ENCODE data around the gene DENND6B.

The DENND6B gene

DNA sequence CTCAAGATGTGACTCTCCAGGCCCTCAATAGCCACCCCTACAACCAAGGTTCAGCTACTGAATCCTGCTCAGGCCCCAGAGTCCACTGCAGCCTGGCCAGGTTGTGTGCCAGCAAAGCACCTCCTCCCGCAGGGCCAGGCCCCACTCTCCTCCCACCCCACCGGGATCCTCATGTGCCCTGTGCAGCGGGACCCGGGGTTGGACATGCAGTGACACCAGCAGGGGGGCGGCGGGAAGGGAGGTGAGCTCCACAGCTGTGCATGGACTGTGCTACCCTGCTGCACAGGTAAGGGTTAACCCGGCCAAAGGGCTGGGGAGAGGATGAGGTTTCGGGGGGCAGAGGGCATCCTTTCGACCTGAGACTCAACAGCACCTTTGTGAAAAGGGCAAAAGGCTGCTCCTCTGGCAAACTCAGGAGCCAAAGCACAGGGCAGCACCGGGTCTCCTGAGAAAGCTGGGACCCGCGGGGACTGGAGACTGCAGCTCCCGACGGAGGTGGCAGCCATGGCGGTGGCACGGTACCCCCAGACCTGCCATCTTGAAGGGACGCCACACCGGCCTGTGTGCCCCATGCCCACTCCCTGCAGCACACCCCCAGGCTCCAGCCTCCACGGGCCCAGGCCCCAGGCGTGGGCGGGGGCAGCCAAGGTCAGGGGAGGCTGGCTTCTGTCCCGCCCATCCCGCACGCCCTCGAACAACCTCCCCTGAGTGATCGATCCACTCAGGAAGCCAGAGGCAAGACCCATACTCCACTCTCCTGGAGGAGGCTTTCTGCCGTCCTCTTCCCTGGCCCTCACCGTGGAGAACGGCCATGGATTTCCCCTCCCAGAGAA is 29.9 kb downstream of the DENND6B start:
- no peak for ATAC-seq
- TF ChIP-seq RARB (CRISPR knock-in tag; IDR thresholded peaks at IDR 0.05) = no peak

DNA sequence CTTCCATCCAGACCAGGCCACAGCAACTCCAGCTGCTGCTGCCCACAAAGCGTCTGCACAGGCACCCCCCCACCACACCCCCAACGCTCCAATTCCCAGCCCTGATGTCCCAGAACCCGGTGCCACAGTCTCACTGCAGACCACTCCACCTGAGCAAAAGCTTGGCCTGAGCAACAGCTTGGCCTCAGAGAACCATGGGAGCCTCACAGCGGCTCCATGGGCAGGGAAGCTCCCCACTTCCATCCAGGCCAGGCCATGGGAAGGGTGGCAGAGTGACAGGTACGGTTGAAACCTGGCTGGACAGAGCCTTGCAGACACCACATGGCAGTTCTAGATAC is 32.5 kb downstream of the DENND6B start:
- ATAC-seq = peak; percentile 5; the same call in 2 of the 3 replicates
- no peak for TF ChIP-seq PPARA (CRISPR knock-in tag; IDR thresholded peaks at IDR 0.05; ENCODE audit: borderline replicate concordance)
- no peak for TF ChIP-seq ESRRG (CRISPR knock-in tag; IDR thresholded peaks at IDR 0.05)
- TF ChIP-seq ZC3H10 (CRISPR knock-in tag; IDR thresholded peaks at IDR 0.05) = no peak
- no peak for TF ChIP-seq ZNF565 (CRISPR knock-in tag; conservative IDR thresholded peaks at IDR 0.05; ENCODE audit: low read depth)
- TF ChIP-seq SNAI2 (CRISPR knock-in tag; IDR thresholded peaks at IDR 0.05) = no peak
- TF ChIP-seq ZFP30 (CRISPR knock-in tag; IDR thresholded peaks at IDR 0.05) = no peak
- TF ChIP-seq ZNF8 (CRISPR knock-in tag; IDR thresholded peaks at IDR 0.05) = no peak
- TF ChIP-seq, protein P1, sequence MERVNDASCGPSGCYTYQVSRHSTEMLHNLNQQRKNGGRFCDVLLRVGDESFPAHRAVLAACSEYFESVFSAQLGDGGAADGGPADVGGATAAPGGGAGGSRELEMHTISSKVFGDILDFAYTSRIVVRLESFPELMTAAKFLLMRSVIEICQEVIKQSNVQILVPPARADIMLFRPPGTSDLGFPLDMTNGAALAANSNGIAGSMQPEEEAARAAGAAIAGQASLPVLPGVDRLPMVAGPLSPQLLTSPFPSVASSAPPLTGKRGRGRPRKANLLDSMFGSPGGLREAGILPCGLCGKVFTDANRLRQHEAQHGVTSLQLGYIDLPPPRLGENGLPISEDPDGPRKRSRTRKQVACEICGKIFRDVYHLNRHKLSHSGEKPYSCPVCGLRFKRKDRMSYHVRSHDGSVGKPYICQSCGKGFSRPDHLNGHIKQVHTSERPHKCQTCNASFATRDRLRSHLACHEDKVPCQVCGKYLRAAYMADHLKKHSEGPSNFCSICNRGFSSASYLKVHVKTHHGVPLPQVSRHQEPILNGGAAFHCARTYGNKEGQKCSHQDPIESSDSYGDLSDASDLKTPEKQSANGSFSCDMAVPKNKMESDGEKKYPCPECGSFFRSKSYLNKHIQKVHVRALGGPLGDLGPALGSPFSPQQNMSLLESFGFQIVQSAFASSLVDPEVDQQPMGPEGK (CRISPR knock-in tag; IDR thresholded peaks at IDR 0.05; ENCODE audit: borderline replicate concordance) = no peak
- TF ChIP-seq RARB (CRISPR knock-in tag; IDR thresholded peaks at IDR 0.05) = no peak
- TF ChIP-seq ISL1 (CRISPR knock-in tag; IDR thresholded peaks at IDR 0.05) = no peak
- no peak for TF ChIP-seq TOX (CRISPR knock-in tag; IDR thresholded peaks at IDR 0.05; ENCODE audit: borderline replicate concordance)
- TF ChIP-seq, protein P2, sequence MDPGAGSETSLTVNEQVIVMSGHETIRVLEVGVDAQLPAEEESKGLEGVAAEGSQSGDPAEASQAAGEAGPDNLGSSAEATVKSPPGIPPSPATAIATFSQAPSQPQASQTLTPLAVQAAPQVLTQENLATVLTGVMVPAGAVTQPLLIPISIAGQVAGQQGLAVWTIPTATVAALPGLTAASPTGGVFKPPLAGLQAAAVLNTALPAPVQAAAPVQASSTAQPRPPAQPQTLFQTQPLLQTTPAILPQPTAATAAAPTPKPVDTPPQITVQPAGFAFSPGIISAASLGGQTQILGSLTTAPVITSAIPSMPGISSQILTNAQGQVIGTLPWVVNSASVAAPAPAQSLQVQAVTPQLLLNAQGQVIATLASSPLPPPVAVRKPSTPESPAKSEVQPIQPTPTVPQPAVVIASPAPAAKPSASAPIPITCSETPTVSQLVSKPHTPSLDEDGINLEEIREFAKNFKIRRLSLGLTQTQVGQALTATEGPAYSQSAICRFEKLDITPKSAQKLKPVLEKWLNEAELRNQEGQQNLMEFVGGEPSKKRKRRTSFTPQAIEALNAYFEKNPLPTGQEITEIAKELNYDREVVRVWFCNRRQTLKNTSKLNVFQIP (CRISPR knock-in tag; IDR thresholded peaks at IDR 0.05; ENCODE audit: borderline replicate concordance, low read depth) = no peak
- TF ChIP-seq CSDC2 (CRISPR knock-in tag; IDR thresholded peaks at IDR 0.05) = no peak
- TF ChIP-seq, protein P3, sequence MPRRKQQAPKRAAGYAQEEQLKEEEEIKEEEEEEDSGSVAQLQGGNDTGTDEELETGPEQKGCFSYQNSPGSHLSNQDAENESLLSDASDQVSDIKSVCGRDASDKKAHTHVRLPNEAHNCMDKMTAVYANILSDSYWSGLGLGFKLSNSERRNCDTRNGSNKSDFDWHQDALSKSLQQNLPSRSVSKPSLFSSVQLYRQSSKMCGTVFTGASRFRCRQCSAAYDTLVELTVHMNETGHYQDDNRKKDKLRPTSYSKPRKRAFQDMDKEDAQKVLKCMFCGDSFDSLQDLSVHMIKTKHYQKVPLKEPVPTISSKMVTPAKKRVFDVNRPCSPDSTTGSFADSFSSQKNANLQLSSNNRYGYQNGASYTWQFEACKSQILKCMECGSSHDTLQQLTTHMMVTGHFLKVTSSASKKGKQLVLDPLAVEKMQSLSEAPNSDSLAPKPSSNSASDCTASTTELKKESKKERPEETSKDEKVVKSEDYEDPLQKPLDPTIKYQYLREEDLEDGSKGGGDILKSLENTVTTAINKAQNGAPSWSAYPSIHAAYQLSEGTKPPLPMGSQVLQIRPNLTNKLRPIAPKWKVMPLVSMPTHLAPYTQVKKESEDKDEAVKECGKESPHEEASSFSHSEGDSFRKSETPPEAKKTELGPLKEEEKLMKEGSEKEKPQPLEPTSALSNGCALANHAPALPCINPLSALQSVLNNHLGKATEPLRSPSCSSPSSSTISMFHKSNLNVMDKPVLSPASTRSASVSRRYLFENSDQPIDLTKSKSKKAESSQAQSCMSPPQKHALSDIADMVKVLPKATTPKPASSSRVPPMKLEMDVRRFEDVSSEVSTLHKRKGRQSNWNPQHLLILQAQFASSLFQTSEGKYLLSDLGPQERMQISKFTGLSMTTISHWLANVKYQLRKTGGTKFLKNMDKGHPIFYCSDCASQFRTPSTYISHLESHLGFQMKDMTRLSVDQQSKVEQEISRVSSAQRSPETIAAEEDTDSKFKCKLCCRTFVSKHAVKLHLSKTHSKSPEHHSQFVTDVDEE (CRISPR knock-in tag; IDR thresholded peaks at IDR 0.05) = no peak
- no peak for TF ChIP-seq ZFP3 (CRISPR knock-in tag; IDR thresholded peaks at IDR 0.05)
- no peak for TF ChIP-seq BACH2 (CRISPR knock-in tag; IDR thresholded peaks at IDR 0.05; ENCODE audit: borderline replicate concordance)
- TF ChIP-seq ARNTL (CRISPR knock-in tag; IDR thresholded peaks at IDR 0.05; ENCODE audit: borderline replicate concordance, low read depth) = no peak
- TF ChIP-seq TCF4 (CRISPR knock-in tag; IDR thresholded peaks at IDR 0.05; ENCODE audit: borderline replicate concordance) = no peak

DNA sequence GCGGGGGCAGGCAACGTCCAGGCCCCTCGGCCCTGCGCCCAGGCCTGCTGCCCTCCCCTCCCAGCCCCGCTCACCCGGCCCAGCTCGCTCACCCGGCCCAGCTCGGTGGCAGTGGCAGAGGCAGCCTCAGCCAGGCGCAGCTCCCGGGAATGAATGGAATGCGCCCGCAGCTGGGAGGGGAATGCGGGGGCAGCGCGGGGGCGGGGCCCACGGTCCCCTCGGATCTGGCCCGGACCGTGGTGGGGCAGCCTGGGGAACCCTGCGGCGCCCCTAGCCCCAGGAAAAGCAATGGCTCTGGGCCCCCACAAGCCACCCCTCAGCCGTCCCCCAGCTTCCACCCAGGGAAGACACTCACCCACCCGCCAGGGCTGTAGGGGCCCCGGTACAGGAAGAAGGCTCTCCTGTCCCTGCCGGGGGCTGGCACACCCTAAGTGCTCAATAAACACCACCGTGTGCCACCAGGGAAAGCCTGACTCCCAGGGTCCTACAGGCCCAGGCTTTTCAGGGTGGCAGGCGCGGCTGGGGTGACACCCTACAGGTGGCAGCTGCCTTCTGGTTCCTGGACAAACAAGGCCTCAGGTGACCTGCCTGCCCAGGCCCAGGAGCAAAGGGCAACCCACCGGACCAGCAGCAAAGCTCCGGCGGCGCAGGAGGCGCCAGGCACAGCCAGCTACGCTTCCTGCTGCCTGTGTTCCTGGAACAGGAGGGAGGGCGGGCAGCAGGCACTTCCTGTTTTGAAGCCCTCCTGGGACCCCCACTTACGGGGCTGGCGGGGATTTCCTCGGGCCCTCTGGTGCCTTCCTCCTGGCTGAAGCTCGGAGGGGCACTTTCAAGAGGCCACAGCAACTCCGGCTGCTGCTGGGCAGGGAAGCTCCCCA is 33.1 kb downstream of the DENND6B start:
- ATAC-seq = peak; percentile 92
- no peak for TF ChIP-seq TOX (CRISPR knock-in tag; IDR thresholded peaks at IDR 0.05; ENCODE audit: borderline replicate concordance)
- TF ChIP-seq, protein P1 (CRISPR knock-in tag; IDR thresholded peaks at IDR 0.05; ENCODE audit: borderline replicate concordance) = peak; percentile 89; the same call in 1 of the 2 replicates
- no peak for TF ChIP-seq ESRRG (CRISPR knock-in tag; IDR thresholded peaks at IDR 0.05)
- TF ChIP-seq, protein P4, sequence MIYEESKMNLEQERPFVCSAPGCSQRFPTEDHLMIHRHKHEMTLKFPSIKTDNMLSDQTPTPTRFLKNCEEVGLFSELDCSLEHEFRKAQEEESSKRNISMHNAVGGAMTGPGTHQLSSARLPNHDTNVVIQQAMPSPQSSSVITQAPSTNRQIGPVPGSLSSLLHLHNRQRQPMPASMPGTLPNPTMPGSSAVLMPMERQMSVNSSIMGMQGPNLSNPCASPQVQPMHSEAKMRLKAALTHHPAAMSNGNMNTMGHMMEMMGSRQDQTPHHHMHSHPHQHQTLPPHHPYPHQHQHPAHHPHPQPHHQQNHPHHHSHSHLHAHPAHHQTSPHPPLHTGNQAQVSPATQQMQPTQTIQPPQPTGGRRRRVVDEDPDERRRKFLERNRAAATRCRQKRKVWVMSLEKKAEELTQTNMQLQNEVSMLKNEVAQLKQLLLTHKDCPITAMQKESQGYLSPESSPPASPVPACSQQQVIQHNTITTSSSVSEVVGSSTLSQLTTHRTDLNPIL (CRISPR knock-in tag; IDR thresholded peaks at IDR 0.05; ENCODE audit: low read depth) = no peak
